ENCODE results near the gene PAQR6. TPM values are rescaled to one million over a fixed set of nuclear protein-coding genes. Genes with fewer than 3 reads are reported as not detected.

The PAQR6 gene
- total RNA-seq (2022; extraction: Qiagen RNA extraction) = 2.4 to 4.7 TPM (median 2.8 TPM) in 5 replicates

GRCh38 chr1:156247460-156248322 is at the start of gene PAQR6:
Gene PAQR6, minus strand, starts transcription at chr1:156248056. Its CDS starts 1,325 bp downstream, at chr1:156246731.

GRCh38 chr1:156295391-156295947 is 47.6 kb upstream of the PAQR6 start, which contains the start of gene GLMP:
Gene GLMP, minus strand, starts transcription at chr1:156295679. Its CDS starts 34 bp downstream, at chr1:156295645.

GRCh38 chr1:156284112-156284511 is 36.3 kb upstream of the PAQR6 start, which contains the start of gene TMEM79:
Gene TMEM79, plus strand, starts transcription at chr1:156284325. Its CDS starts 902 bp downstream, at chr1:156285227.

GRCh38 chr1:156282479-156283222 is 34.8 kb upstream of the PAQR6 start, which contains the start of gene SMG5:
Gene SMG5, minus strand, starts transcription at chr1:156282825. Its CDS starts 145 bp downstream, at chr1:156282680.

GRCh38 chr1:156241926-156242325 is 5.9 kb downstream of the PAQR6 start, which contains the start of gene BGLAP:
Gene BGLAP, plus strand, starts transcription at chr1:156242184. Its CDS starts 48 bp downstream, at chr1:156242232.

GRCh38 chr1:156212833-156213643 is 34.8 kb downstream of the PAQR6 start, which contains the start of gene PMF1:
Gene PMF1, plus strand, starts transcription at chr1:156213007. Its CDS starts 9 bp downstream, at chr1:156213016.

GRCh38 chr1:156193488-156194299 is 54.2 kb downstream of the PAQR6 start, which contains the start of gene SLC25A44:
Gene SLC25A44, plus strand, starts transcription at chr1:156194104. Its CDS starts 5,744 bp downstream, at chr1:156199848.

Other genes starting within 250 kb of the PAQR6 start
- 247 to 274 TPM (median 264 TPM) in 5 replicates for gene SSR2, start 227.1 kb downstream of the PAQR6 start, total RNA-seq (2022; extraction: Qiagen RNA extraction)
- gene UBQLN4, start 194.3 kb downstream of the PAQR6 start, total RNA-seq (2022; extraction: Qiagen RNA extraction) = 33.9 to 43.6 TPM (median 42.2 TPM) in 5 replicates
- gene LAMTOR2, start 193.3 kb downstream of the PAQR6 start, total RNA-seq (2022; extraction: Qiagen RNA extraction) = 146 to 167 TPM (median 153 TPM) in 5 replicates
- 0.16 TPM in 1 of 5 replicates, not detected in the others for gene RAB25, start 186.9 kb downstream of the PAQR6 start, total RNA-seq (2022; extraction: Qiagen RNA extraction)
- 0.76 to 2.6 TPM (median 1.7 TPM) in 5 replicates for gene MEX3A, start 165.6 kb downstream of the PAQR6 start, total RNA-seq (2022; extraction: Qiagen RNA extraction)
- gene LMNA, start 133.3 kb downstream of the PAQR6 start, total RNA-seq (2022; extraction: Qiagen RNA extraction) = 607 to 803 TPM (median 745 TPM) in 5 replicates
- 0.31 to 0.51 TPM (median 0.42 TPM) in 5 replicates for gene SEMA4A, start 94.5 kb downstream of the PAQR6 start, total RNA-seq (2022; extraction: Qiagen RNA extraction)
- gene SLC25A44, start 54.0 kb downstream of the PAQR6 start, total RNA-seq (2022; extraction: Qiagen RNA extraction) = 26.3 to 31.0 TPM (median 27.5 TPM) in 5 replicates
- 55.3 to 59.8 TPM (median 58.8 TPM) in 5 replicates for gene PMF1, start 35.0 kb downstream of the PAQR6 start, total RNA-seq (2022; extraction: Qiagen RNA extraction)
- 0.23 to 0.47 TPM (median 0.29 TPM) in 3 of 5 replicates, not detected in the others for gene BGLAP, start 5.9 kb downstream of the PAQR6 start, total RNA-seq (2022; extraction: Qiagen RNA extraction)
- gene SMG5, start 34.8 kb upstream of the PAQR6 start, total RNA-seq (2022; extraction: Qiagen RNA extraction) = 33.2 to 45.5 TPM (median 42.2 TPM) in 5 replicates
- gene TMEM79, start 36.3 kb upstream of the PAQR6 start, total RNA-seq (2022; extraction: Qiagen RNA extraction) = 4.8 to 8.1 TPM (median 7.4 TPM) in 5 replicates
- gene GLMP, start 47.6 kb upstream of the PAQR6 start, total RNA-seq (2022; extraction: Qiagen RNA extraction) = 32.2 to 45.8 TPM (median 45.0 TPM) in 5 replicates
- not detected in 5 replicates for gene VHLL, start 51.3 kb upstream of the PAQR6 start, total RNA-seq (2022; extraction: Qiagen RNA extraction)
- gene CCT3, start 90.2 kb upstream of the PAQR6 start, total RNA-seq (2022; extraction: Qiagen RNA extraction) = 383 to 409 TPM (median 404 TPM) in 5 replicates
- 2.2 to 3.0 TPM (median 2.5 TPM) in 5 replicates for gene TSACC, start 90.5 kb upstream of the PAQR6 start, total RNA-seq (2022; extraction: Qiagen RNA extraction)
- not detected in 5 replicates for gene RHBG, start 121.2 kb upstream of the PAQR6 start, total RNA-seq (2022; extraction: Qiagen RNA extraction)